ENCODE measurements around the gene HSDL2. TPM values are rescaled to one million over a fixed set of nuclear protein-coding genes. Genes with fewer than 3 reads are reported as not detected.

Gene HSDL2
- polyA plus RNA-seq, 1 of the 3 experiments (the other 2 are of a cell fraction), result 14.4 TPM

- WGBS (ENCODE audit: low lambda C conversion rate), result 98% methylated on average over 4 of the region's 4 CpGs
Observed at GRCh38 chr9:112495614-112496013, 115.7 kb downstream of the HSDL2 start.

DNA sequence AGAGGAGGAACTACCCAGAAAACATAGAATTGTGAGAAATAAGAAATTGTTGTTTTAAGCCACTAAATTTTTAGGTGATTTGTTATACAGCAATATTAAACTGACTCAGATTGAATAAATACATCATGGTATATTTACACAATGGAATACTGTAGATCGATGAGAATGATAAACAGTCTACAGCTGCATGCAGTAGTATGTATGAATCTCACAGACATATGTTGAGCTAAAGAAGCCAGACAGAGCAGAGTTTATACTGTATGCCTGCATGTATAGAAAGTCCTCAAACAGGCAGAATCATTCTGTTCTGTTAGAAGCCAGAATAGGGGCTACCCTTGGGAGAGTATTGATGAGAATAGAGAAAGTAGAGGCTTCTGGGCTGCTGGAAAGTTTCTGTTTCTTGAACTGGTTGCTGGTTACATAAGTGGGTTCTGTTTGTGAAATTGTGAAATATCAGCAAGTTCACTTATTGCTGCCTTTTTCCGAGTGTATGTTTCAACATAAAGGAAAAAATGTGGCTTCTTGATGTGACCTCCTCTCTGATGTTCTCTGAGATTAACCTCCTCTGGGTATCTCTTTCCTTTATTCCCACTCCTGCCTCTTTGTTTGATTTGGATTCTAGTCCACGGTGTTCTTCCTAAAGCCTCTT is 116.3 kb downstream of the HSDL2 start:
- no peak for DNase-seq
- POLR2A ChIA-PET, result no interaction called here
- 71% methylated on average over 3 of the region's 3 CpGs for WGBS (ENCODE audit: low lambda C conversion rate)
- Histone ChIP-seq H3K27ac (ENCODE audit: low read depth in 2 of 2, low read length in 1 of 2) (no peak overlapping the region), H3K9ac (no peak overlapping the region), H2AFZ (ENCODE audit: low read depth) (no peak overlapping the region), H3K9me2 (no peaks in the 10 kb centered on the region), H3K4me3 (ENCODE audit: low read depth in 2 of 2, low read length in 1 of 2) (no peak overlapping the region), H3K4me2 (no peak overlapping the region), H3K27me3 (ENCODE audit: insufficient read depth) (no peaks in the 10 kb centered on the region), H4K20me1 (ENCODE audit: insufficient read depth) (no peaks in the 10 kb centered on the region), H3F3A (replicated peaks; ENCODE audit: insufficient read depth) (peaks cover 6% of the 10 kb centered on the region), H3K36me3 (replicated peaks in 1 of 2; ENCODE audit: control insufficient read depth in 1 of 2, insufficient read depth in 2 of 2, low read length in 1 of 2) (peaks cover 15 to 26% of the 10 kb centered on the region in 2 experiments), H3K79me2 (ENCODE audit: insufficient read depth) (peaks cover 69% of the 10 kb centered on the region), H3K9me3 (peaks cover 3% of the 10 kb centered on the region; the same call in 1 of the 2 replicates), H3K4me1 (ENCODE audit: control insufficient read depth in 1 of 2, insufficient read depth in 2 of 2, low read depth in 1 of 2, low read length in 1 of 2) (peaks cover 0 to 13% of the 10 kb centered on the region in 2 experiments; a peak in 2 of 4 replicates)
- CTCF ChIA-PET, result interaction anchor here (1.1 kb wide), 2 partner anchors 10 to 297 kb away, joined by 3 read pairs; partner anchors contain the start of gene KIAA1958
- no peak for TF ChIP-seq FOXM1 (IDR thresholded peaks at IDR 0.05; ENCODE audit: low read depth)

More at GRCh38 chr9:112495614-112496013, 115.7 kb downstream of the HSDL2 start:
- Histone ChIP-seq H3K9ac (no peak overlapping the region), H4K20me1 (ENCODE audit: insufficient read depth) (no peaks in the 10 kb centered on the region), H3K36me3 (replicated peaks in 1 of 2; ENCODE audit: control insufficient read depth in 1 of 2, insufficient read depth in 2 of 2, low read length in 1 of 2) (peaks cover 15 to 26% of the 10 kb centered on the region in 2 experiments), H3K9me3 (peaks cover 3% of the 10 kb centered on the region; the same call in 1 of the 2 replicates), H2AFZ (ENCODE audit: low read depth) (no peak overlapping the region), H3K4me2 (no peak overlapping the region), H3K27me3 (ENCODE audit: insufficient read depth) (no peaks in the 10 kb centered on the region), H3K79me2 (ENCODE audit: insufficient read depth) (peaks cover 71% of the 10 kb centered on the region), H3K27ac (ENCODE audit: low read depth in 2 of 2, low read length in 1 of 2) (no peak overlapping the region), H3K4me1 (ENCODE audit: control insufficient read depth in 1 of 2, insufficient read depth in 2 of 2, low read depth in 1 of 2, low read length in 1 of 2) (peaks cover 0 to 13% of the 10 kb centered on the region in 2 experiments; a peak in 2 of 4 replicates), H3F3A (replicated peaks; ENCODE audit: insufficient read depth) (peaks cover 6% of the 10 kb centered on the region), H3K9me2 (no peaks in the 10 kb centered on the region), H3K4me3 (ENCODE audit: low read depth in 2 of 2, low read length in 1 of 2) (no peak overlapping the region)
- DNase-seq, result no peak
- POLR2A ChIA-PET, result no interaction called here
- CTCF ChIA-PET, result interaction anchor here (1.1 kb wide), 2 partner anchors 9 to 297 kb away, joined by 3 read pairs; partner anchors contain the start of gene KIAA1958
- TF ChIP-seq RFX5 (IDR thresholded peaks at IDR 0.05; ENCODE audit: low read length) (no peak), FOXM1 (IDR thresholded peaks at IDR 0.05; ENCODE audit: low read depth) (no peak), NRF1 (IDR thresholded peaks at IDR 0.05; ENCODE audit: low read depth, low read length) (no peak), MAX (IDR thresholded peaks at IDR 0.05; ENCODE audit: low read depth) (no peak), MXI1 (IDR thresholded peaks at IDR 0.05; ENCODE audit: low read depth, low read length) (no peak), SMC3 (IDR thresholded peaks at IDR 0.05; ENCODE audit: low read depth, low read length) (no peak), NFIC (IDR thresholded peaks at IDR 0.05; ENCODE audit: borderline replicate concordance) (no peak), GABPA (IDR thresholded peaks at IDR 0.05; ENCODE audit: low read depth) (no peak), REST (IDR thresholded peaks at IDR 0.05; ENCODE audit: low read depth, low read length) (no peak)
